ENCODE results near the gene CD300C.
A peak's percentile ranks its signal among the peaks of the same experiment; 100 is the strongest.

The CD300C gene

GRCh38 chr17:74513987-74514631, 31.8 kb downstream of the CD300C start (continued):
- peak; percentile 79; the same call in 1 of the 2 replicates for TF ChIP-seq ZNF394 (tag by site-specific recombination; IDR thresholded peaks at IDR 0.05; ENCODE audit: borderline replicate concordance)
- peak; percentile 57; the same call in 1 of the 2 replicates for TF ChIP-seq KLF16 (tag by site-specific recombination; IDR thresholded peaks at IDR 0.05)
- TF ChIP-seq TCF7L2 (IDR thresholded peaks at IDR 0.05; ENCODE audit: borderline replicate concordance, low read depth, low read length): no peak
- TF ChIP-seq ZBTB7A (tag by site-specific recombination; IDR thresholded peaks at IDR 0.05; ENCODE audit: low read depth): peak; percentile 97; the same call in 1 of the 2 replicates
- no peak for TF ChIP-seq ZNF423 (tag by site-specific recombination; IDR thresholded peaks at IDR 0.05)
- no peak for TF ChIP-seq ZNF585B (tag by site-specific recombination; IDR thresholded peaks at IDR 0.05)
- TF ChIP-seq, protein P1, sequence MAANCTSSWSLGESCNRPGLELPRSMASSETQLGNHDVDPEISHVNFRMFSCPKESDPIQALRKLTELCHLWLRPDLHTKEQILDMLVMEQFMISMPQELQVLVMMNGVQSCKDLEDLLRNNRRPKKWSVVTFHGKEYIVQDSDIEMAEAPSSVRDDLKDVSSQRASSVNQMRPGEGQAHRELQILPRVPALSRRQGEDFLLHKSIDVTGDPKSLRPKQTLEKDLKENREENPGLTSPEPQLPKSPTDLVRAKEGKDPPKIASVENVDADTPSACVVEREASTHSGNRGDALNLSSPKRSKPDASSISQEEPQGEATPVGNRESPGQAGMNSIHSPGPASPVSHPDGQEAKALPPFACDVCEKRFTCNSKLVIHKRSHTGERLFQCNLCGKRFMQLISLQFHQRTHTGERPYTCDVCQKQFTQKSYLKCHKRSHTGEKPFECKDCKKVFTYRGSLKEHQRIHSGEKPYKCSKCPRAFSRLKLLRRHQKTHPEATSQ (tag by site-specific recombination; IDR thresholded peaks at IDR 0.05): peak; percentile 95
- no peak for TF ChIP-seq ZNF660 (tag by site-specific recombination; IDR thresholded peaks at IDR 0.05)
- TF ChIP-seq, protein P2, sequence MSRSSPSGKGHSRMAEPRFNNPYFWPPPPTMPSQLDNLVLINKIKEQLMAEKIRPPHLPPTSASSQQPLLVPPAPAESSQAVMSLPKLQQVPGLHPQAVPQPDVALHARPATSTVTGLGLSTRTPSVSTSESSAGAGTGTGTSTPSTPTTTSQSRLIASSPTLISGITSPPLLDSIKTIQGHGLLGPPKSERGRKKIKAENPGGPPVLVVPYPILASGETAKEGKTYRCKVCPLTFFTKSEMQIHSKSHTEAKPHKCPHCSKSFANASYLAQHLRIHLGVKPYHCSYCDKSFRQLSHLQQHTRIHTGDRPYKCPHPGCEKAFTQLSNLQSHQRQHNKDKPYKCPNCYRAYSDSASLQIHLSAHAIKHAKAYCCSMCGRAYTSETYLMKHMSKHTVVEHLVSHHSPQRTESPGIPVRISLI (tag by site-specific recombination; IDR thresholded peaks at IDR 0.05): peak; percentile 89
- TF ChIP-seq ZNF549 (tag by site-specific recombination; IDR thresholded peaks at IDR 0.05): no peak
- TF ChIP-seq ZNF514 (tag by site-specific recombination; IDR thresholded peaks at IDR 0.05): peak; percentile 96; the same call in 1 of the 2 replicates
- no peak for TF ChIP-seq ZNF521 (tag by site-specific recombination; IDR thresholded peaks at IDR 0.05)
- peak; percentile 98 for TF ChIP-seq ZNF621 (tag by site-specific recombination; IDR thresholded peaks at IDR 0.05)
- TF ChIP-seq, protein P3, sequence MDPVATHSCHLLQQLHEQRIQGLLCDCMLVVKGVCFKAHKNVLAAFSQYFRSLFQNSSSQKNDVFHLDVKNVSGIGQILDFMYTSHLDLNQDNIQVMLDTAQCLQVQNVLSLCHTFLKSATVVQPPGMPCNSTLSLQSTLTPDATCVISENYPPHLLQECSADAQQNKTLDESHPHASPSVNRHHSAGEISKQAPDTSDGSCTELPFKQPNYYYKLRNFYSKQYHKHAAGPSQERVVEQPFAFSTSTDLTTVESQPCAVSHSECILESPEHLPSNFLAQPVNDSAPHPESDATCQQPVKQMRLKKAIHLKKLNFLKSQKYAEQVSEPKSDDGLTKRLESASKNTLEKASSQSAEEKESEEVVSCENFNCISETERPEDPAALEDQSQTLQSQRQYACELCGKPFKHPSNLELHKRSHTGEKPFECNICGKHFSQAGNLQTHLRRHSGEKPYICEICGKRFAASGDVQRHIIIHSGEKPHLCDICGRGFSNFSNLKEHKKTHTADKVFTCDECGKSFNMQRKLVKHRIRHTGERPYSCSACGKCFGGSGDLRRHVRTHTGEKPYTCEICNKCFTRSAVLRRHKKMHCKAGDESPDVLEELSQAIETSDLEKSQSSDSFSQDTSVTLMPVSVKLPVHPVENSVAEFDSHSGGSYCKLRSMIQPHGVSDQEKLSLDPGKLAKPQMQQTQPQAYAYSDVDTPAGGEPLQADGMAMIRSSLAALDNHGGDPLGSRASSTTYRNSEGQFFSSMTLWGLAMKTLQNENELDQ (tag by site-specific recombination; IDR thresholded peaks at IDR 0.05; ENCODE audit: low read depth): no peak

- ChIA-PET CTCF (interaction anchor here (1.5 to 1.9 kb wide), 2 partner anchors 10 to 55 kb away, joined by 6 to 8 read pairs; no protein-coding TSS in a partner anchor), POLR2A (no interaction called here)
- no peak overlapping the region for H3K27ac ChIP-seq (ENCODE audit: extremely low read depth, low read depth, low read length)
- no peaks in the 10 kb centered on the region for H3K4me1 ChIP-seq (ENCODE audit: control insufficient read depth, insufficient read depth, low read length)
- TF ChIP-seq ZNF202 (tag by site-specific recombination; IDR thresholded peaks at IDR 0.05; ENCODE audit: borderline replicate concordance) (no peak), SCRT2 (tag by site-specific recombination; IDR thresholded peaks at IDR 0.05) (no peak), ZNF837 (tag by site-specific recombination; IDR thresholded peaks at IDR 0.05) (no peak), FEZF1 (tag by site-specific recombination; IDR thresholded peaks at IDR 0.05) (no peak), ZFP41 (tag by site-specific recombination; IDR thresholded peaks at IDR 0.05; ENCODE audit: borderline replicate concordance) (no peak), SALL2 (tag by site-specific recombination; IDR thresholded peaks at IDR 0.05; ENCODE audit: borderline replicate concordance) (no peak), PRDM1 (tag by site-specific recombination; IDR thresholded peaks at IDR 0.05) (no peak), ZNF394 (tag by site-specific recombination; IDR thresholded peaks at IDR 0.05; ENCODE audit: borderline replicate concordance) (no peak), ZFP37 (tag by site-specific recombination; IDR thresholded peaks at IDR 0.05) (no peak), ZNF341 (tag by site-specific recombination; IDR thresholded peaks at IDR 0.05; ENCODE audit: low read depth) (no peak), KLF7 (tag by site-specific recombination; IDR thresholded peaks at IDR 0.05; ENCODE audit: borderline replicate concordance) (no peak)
- TF ChIP-seq, protein P4, sequence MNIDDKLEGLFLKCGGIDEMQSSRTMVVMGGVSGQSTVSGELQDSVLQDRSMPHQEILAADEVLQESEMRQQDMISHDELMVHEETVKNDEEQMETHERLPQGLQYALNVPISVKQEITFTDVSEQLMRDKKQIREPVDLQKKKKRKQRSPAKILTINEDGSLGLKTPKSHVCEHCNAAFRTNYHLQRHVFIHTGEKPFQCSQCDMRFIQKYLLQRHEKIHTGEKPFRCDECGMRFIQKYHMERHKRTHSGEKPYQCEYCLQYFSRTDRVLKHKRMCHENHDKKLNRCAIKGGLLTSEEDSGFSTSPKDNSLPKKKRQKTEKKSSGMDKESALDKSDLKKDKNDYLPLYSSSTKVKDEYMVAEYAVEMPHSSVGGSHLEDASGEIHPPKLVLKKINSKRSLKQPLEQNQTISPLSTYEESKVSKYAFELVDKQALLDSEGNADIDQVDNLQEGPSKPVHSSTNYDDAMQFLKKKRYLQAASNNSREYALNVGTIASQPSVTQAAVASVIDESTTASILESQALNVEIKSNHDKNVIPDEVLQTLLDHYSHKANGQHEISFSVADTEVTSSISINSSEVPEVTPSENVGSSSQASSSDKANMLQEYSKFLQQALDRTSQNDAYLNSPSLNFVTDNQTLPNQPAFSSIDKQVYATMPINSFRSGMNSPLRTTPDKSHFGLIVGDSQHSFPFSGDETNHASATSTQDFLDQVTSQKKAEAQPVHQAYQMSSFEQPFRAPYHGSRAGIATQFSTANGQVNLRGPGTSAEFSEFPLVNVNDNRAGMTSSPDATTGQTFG (tag by site-specific recombination; IDR thresholded peaks at IDR 0.05; ENCODE audit: borderline replicate concordance): no peak
- TF ChIP-seq, protein P5, sequence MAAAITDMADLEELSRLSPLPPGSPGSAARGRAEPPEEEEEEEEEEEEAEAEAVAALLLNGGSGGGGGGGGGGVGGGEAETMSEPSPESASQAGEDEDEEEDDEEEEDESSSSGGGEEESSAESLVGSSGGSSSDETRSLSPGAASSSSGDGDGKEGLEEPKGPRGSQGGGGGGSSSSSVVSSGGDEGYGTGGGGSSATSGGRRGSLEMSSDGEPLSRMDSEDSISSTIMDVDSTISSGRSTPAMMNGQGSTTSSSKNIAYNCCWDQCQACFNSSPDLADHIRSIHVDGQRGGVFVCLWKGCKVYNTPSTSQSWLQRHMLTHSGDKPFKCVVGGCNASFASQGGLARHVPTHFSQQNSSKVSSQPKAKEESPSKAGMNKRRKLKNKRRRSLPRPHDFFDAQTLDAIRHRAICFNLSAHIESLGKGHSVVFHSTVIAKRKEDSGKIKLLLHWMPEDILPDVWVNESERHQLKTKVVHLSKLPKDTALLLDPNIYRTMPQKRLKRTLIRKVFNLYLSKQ (tag by site-specific recombination; IDR thresholded peaks at IDR 0.05; ENCODE audit: borderline replicate concordance): no peak
- H3K9me3 ChIP-seq (ENCODE audit: control insufficient read depth, insufficient read depth, low read depth, low read length): no peaks in the 10 kb centered on the region
- H3K4me3 ChIP-seq (ENCODE audit: low read depth, low read length): no peak overlapping the region
- H3K36me3 ChIP-seq (ENCODE audit: control insufficient read depth in 2 of 2, insufficient read depth in 1 of 2, low read length in 2 of 2): no peaks in the 10 kb centered on the region
These were observed 33.3 kb downstream of the CD300C start for GRCh38 chr17:74512624-74513091.
